Osteoblast (primary cell): ENCODE data around the gene TUBB2B. TPM values are rescaled to one million over a fixed set of nuclear protein-coding genes. Genes with fewer than 3 reads are reported as not detected.

Source experiments
- DNase-seq: peaks from one replicate; pipeline ENCODE4 v3.0.0; 2011; ENCODE audit warnings: low spot score, mixed read lengths; ENCODE audit not compliant: insufficient read length; ENCODE audit errors: missing footprints
- H2AFZ ChIP-seq: 2 replicates; pipeline ENCODE4 v1.6.0; 2011; ENCODE audit warnings: mild to moderate bottlenecking, low read length
- H3K27ac ChIP-seq: 2 replicates; pipeline ENCODE4 v1.5.1; 2011; ENCODE audit warnings: mild to moderate bottlenecking, low read depth, low read length, moderate library complexity
- H3K27me3 ChIP-seq: 2 replicates; pipeline ENCODE4 v1.6.0; 2012; ENCODE audit warnings: mild to moderate bottlenecking, control low read depth, inconsistent platforms, low read length, moderate library complexity; ENCODE audit not compliant: insufficient read depth
- H3K36me3 ChIP-seq: 2 replicates; pipeline ENCODE4 v1.5.1; 2011; ENCODE audit warnings: mild to moderate bottlenecking, low read length, control low read depth, moderate library complexity; ENCODE audit not compliant: insufficient read depth
- H3K4me1 ChIP-seq: 2 replicates; pipeline ENCODE4 v1.5.1; 2011; ENCODE audit warnings: mild to moderate bottlenecking, low read length, control low read depth, moderate library complexity; ENCODE audit not compliant: insufficient read depth
- H3K4me2 ChIP-seq: 2 replicates; pipeline ENCODE4 v1.6.0; 2011; ENCODE audit warnings: mild to moderate bottlenecking, low read length; ENCODE audit not compliant: insufficient read depth
- H3K4me3 ChIP-seq: fragments of 200-600 bp; sonication (generic); 3 replicates; pipeline ENCODE4 v1.5.1; 2012; ENCODE audit warnings: mild to moderate bottlenecking, low read length, inconsistent platforms; ENCODE audit not compliant: insufficient read depth
- H3K79me2 ChIP-seq: 2 replicates; pipeline ENCODE4 v1.6.0; 2012; ENCODE audit warnings: mild to moderate bottlenecking, low read length, control low read depth, inconsistent platforms; ENCODE audit not compliant: insufficient read depth
- H3K9me3 ChIP-seq: 2 replicates; pipeline ENCODE4 v1.5.1; 2011; ENCODE audit warnings: low read depth, low read length, control low read depth
- H4K20me1 ChIP-seq: 2 replicates; pipeline ENCODE4 v1.6.0; 2012; ENCODE audit warnings: mild to moderate bottlenecking, low read length, control low read depth; ENCODE audit not compliant: insufficient read depth
- total RNA-seq: library from RNA; depleted of rRNA; stranded (reverse); fragments of >200 nt; gene quantifications from 2 replicates; pipeline ENCODE4 v1.2.3, GENCODE V29; 2012
- TF ChIP-seq, protein P1 (sequence below): IDR thresholded peaks from 2 replicates; pipeline ENCODE4 v1.5.1; 2011; ENCODE audit warnings: mild to moderate bottlenecking, low read depth, low read length, moderate library complexity; ENCODE audit errors: extremely low read depth

TUBB2B gene
- total RNA-seq, 1 donor, result 9.0 TPM

DNA sequence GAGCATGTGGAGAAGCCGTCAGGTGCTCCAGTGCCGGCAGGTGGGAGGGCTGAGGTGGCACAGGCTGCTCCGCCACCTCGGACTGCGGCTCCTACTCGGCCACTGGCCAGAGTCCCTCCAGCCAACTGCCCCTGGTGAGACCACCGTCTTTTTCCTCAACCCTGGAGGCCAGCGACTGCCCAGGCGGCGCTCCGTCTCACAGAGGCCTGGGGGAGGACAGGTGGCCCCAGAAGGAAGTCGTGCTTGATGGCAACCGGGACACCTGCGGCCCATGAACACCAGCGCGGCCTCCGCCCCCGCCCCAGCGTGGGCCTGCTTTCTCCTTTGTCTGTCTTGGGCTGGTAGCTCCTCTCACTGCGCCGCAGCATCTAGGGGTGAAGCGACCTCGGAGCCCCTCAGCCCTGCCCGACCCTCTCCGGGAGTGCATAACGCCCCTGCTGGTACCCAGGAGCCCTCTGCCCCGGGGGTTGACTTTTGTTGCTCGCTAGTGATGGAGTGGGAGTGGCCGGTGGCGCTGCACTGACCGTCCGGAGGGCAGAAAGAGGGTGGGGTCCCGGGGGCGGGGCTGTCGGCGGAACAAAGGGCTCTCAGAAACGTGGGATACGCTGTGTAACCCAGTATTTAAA, 706 bp upstream of the TUBB2B start:
- Histone ChIP-seq H3K9me3 (no peaks in the 10 kb centered on the region), H3K4me1 (peaks cover 18% of the 10 kb centered on the region), H3K27me3 (peaks cover 86% of the 10 kb centered on the region), H3K4me2 (no peak overlapping the region), H3K79me2 (no peaks in the 10 kb centered on the region), H3K36me3 (no peaks in the 10 kb centered on the region), H3K4me3 (no peak overlapping the region), H4K20me1 (peaks cover 2% of the 10 kb centered on the region), H2AFZ (no peak overlapping the region), H3K27ac (no peak overlapping the region)
- TF ChIP-seq, protein P1, sequence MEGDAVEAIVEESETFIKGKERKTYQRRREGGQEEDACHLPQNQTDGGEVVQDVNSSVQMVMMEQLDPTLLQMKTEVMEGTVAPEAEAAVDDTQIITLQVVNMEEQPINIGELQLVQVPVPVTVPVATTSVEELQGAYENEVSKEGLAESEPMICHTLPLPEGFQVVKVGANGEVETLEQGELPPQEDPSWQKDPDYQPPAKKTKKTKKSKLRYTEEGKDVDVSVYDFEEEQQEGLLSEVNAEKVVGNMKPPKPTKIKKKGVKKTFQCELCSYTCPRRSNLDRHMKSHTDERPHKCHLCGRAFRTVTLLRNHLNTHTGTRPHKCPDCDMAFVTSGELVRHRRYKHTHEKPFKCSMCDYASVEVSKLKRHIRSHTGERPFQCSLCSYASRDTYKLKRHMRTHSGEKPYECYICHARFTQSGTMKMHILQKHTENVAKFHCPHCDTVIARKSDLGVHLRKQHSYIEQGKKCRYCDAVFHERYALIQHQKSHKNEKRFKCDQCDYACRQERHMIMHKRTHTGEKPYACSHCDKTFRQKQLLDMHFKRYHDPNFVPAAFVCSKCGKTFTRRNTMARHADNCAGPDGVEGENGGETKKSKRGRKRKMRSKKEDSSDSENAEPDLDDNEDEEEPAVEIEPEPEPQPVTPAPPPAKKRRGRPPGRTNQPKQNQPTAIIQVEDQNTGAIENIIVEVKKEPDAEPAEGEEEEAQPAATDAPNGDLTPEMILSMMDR, result no peak
- no peak for DNase-seq

DNA sequence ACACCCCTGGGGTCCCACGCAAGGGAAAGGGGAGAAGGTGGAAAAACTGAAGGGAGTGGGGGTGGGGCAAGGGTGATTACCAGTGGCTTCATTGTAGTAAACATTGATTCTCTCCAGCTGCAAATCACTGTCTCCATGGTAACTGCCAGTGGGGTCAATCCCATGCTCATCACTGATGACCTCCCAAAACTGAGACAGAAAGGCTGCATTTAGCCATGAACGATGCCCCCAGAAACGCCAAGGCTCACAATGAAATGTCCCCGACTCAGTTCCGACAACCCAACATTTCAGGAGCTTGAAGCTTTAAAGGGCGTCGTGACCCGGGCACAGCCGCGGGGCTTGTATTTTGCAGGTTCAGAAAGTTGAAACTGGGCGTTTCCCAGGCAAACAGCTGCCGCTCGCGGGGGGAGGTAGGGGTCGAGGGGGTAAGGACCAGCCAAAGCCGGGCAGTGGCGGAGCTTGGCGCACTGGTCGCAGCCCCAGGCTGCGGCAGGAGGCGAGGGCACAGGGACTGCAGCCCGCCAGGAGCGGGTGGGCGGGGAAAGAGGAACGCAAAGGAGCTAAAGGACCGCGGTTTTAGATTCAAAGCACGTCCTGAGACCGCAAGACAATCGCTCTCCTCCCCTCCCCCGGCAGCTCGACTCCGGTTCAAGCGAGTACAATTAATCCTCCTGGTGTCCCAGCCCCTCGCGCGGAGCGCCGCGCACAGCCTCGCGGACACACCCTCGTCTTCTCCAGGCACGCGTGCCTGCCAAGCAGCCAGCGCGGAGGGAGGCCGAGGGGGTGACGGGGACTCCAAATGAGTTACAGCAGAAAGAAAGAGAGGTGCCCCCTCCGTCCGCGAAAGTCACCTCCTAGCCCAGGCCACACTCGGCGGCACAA, 731 bp downstream of the TUBB2B start:
- peak overlapping the region; percentile 57 for H3K4me3 ChIP-seq
- TF ChIP-seq, protein P1, result no peak
- H3K27ac ChIP-seq, result no peak overlapping the region
- peaks cover 2% of the 10 kb centered on the region for H4K20me1 ChIP-seq
- peaks cover 83% of the 10 kb centered on the region for H3K27me3 ChIP-seq
- H3K79me2 ChIP-seq, result no peaks in the 10 kb centered on the region
- H2AFZ ChIP-seq, result peak overlapping the region; percentile 59
- H3K4me1 ChIP-seq, result peaks cover 13% of the 10 kb centered on the region
- H3K9me3 ChIP-seq, result no peaks in the 10 kb centered on the region
- peak overlapping the region; percentile 72 for H3K4me2 ChIP-seq
- no peak for DNase-seq
- no peaks in the 10 kb centered on the region for H3K36me3 ChIP-seq

DNA sequence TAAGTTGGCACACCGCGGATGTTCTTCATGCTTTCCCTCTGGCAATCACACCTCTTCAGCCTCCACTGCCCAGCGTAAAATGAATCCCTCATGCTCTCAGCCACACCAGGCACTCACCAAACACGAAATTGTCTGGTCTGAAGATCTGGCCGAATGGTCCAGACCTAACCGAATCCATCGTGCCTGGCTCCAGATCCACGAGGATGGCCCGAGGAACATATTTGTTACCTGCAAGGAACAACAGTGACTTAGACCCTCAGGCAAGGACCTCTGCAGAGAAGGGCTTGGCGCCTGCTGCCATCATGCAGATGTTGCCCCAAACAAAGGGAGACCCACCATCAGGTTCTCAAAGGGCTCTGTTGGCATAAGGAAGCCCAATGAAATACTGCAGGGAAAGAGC, 1.4 kb downstream of the TUBB2B start:
- TF ChIP-seq, protein P1, result no peak
- Histone ChIP-seq H3K36me3 (no peaks in the 10 kb centered on the region), H3K4me2 (no peak overlapping the region), H3K4me1 (peaks cover 11% of the 10 kb centered on the region), H3K27me3 (peaks cover 81% of the 10 kb centered on the region), H3K27ac (no peak overlapping the region), H3K79me2 (no peaks in the 10 kb centered on the region), H3K4me3 (no peak overlapping the region), H2AFZ (no peak overlapping the region), H3K9me3 (no peaks in the 10 kb centered on the region), H4K20me1 (peaks cover 2% of the 10 kb centered on the region)
- DNase-seq, result no peak

DNA sequence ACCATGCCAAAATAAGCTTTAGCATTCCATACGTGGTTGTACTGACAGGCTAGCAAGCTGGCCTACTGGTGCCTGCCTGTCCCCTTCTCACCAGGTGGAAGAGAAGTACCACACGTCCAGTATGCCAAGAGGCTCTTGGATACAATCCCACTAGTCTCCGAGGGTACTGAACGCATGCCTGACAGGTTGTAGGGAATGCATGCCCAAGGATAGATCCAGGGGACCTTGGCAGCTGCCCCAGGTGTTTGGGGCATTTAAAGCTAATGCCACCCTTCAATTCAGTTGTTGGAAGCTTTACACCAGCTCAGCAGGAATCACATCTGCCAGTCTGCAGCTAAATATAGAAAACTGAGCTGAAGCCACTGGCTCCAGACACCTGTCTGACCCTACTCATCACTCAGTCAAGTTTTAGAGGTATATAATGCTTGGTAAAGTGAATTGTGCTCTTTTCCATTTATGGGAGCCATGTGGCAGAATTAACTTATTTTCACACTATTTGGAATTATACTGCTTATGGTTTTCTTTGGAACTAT, 4.9 kb downstream of the TUBB2B start:
- H3K79me2 ChIP-seq, result no peaks in the 10 kb centered on the region
- no peaks in the 10 kb centered on the region for H3K9me3 ChIP-seq
- H3K36me3 ChIP-seq, result no peaks in the 10 kb centered on the region
- H3K4me2 ChIP-seq, result no peak overlapping the region
- H2AFZ ChIP-seq, result no peak overlapping the region
- no peak overlapping the region for H3K27ac ChIP-seq
- no peak for DNase-seq
- H3K27me3 ChIP-seq, result peaks cover 80% of the 10 kb centered on the region
- no peaks in the 10 kb centered on the region for H4K20me1 ChIP-seq
- TF ChIP-seq, protein P1, result no peak
- H3K4me3 ChIP-seq, result no peak overlapping the region
- peaks cover 7% of the 10 kb centered on the region for H3K4me1 ChIP-seq
